Small intestine (tissue), 7 donors: ENCODE results near the gene ERICH6. TPM values are rescaled to one million over a fixed set of nuclear protein-coding genes. Genes with fewer than 3 reads are reported as not detected.

Experiments
- DNase-seq, 2 donors: peaks; one replicate each; pipeline versions ENCODE4 v3.0.0 to v3.0.0-alpha.2; 2013
- FAIRE-seq: peaks from 2 replicates; lab custom pipeline; 2012; peaks lifted over from hg19 to GRCh38; lab: Jason Lieb, UNC
- H3K27ac ChIP-seq, 3 donors: one replicate each; pipeline ENCODE4 v1.5.1; 2013; ENCODE audit warnings: low read length in 2 of 3, mild to moderate bottlenecking in 2 of 3, control low read depth in 1 of 3, inconsistent platforms in 1 of 3, low read depth in 1 of 3, moderate library complexity in 1 of 3
- H3K27me3 ChIP-seq, 3 donors: one replicate each; pipeline ENCODE4 v1.6.1; 2013; ENCODE audit warnings: low read length in 3 of 3, inconsistent platforms in 1 of 3; ENCODE audit not compliant: control insufficient read depth in 3 of 3, insufficient read depth in 3 of 3
- H3K36me3 ChIP-seq, 3 donors: one replicate each; pipeline ENCODE4 v1.6.1; 2013; ENCODE audit warnings: low read length in 3 of 3, inconsistent platforms in 1 of 3, low read depth in 1 of 3, mild to moderate bottlenecking in 1 of 3, moderate library complexity in 1 of 3; ENCODE audit not compliant: control insufficient read depth in 3 of 3, insufficient read depth in 2 of 3
- H3K4me1 ChIP-seq, 3 donors: one replicate each; pipeline ENCODE4 v1.6.1; 2013; ENCODE audit warnings: low read length in 2 of 3, inconsistent platforms in 1 of 3, low read depth in 1 of 3, mild to moderate bottlenecking in 1 of 3, moderate library complexity in 1 of 3; ENCODE audit not compliant: control insufficient read depth in 3 of 3, insufficient read depth in 2 of 3
- H3K4me3 ChIP-seq, 3 donors: one replicate each; pipeline ENCODE4 v1.5.1; 2013; ENCODE audit warnings: low read length in 3 of 3, control low read depth in 1 of 3, inconsistent platforms in 1 of 3, low read depth in 1 of 3, mild to moderate bottlenecking in 1 of 3, moderate library complexity in 1 of 3
- H3K9me3 ChIP-seq, 2 donors: one replicate each; pipeline ENCODE4 v1.6.1; 2013; ENCODE audit warnings: low read depth in 1 of 2, low read length in 1 of 2; ENCODE audit not compliant: control insufficient read depth in 2 of 2, insufficient read depth in 1 of 2
- WGBS, 3 donors: extraction: QIAGEN DNeasy Blood & Tissue Kit; methylation state at CpG; one replicate each; pipeline ENCODE4 v1.1.7; 2013; 5-methylcytosine and 5-hydroxymethylcytosine counted together
- polyA plus RNA-seq, 4 donors: library from polyadenylated mRNA; stranded (reverse) in 3 of 4; unstranded in 1 of 4; fragments of 200-250 nt in 3 of 4; fragments of 120-200 nt in 1 of 4; gene quantifications; one replicate each; pipeline versions ENCODE4 v1.2.1 to v1.2.3, GENCODE V29; 2013
- donor health status: healthy with polysubstance abuse.
- donor health status: control.
- donor health status: control.
- donor health status: Bipolar disorder and iron deficiency.
- donor health status: healthy.

Gene ERICH6
- polyA plus RNA-seq, 4 donors = 0.04 TPM; not detected in 3

- no peaks in the 10 kb centered on the region for H3K27me3 ChIP-seq
- peaks cover 0 to 11% (median 0%) of the 10 kb centered on the region in 3 donors for H3K4me1 ChIP-seq
- H3K9me3 ChIP-seq = no peaks in the 10 kb centered on the region
- H3K4me3 ChIP-seq = no peak overlapping the region
- no peak overlapping the region for H3K27ac ChIP-seq
- H3K36me3 ChIP-seq = no peaks in the 10 kb centered on the region
- peak; percentile 77 to 83 for DNase-seq
- no peak for FAIRE-seq
- 15 to 27% (median 22%) methylated on average over 13 of the region's 13 CpGs for WGBS, 3 donors
These were observed 17.8 kb upstream of the ERICH6 start for GRCh38 chr3:150721285-150722130.

GRCh38 chr3:150720444-150720843, 16.7 kb upstream of the ERICH6 start:
- Histone ChIP-seq H3K9me3 (no peaks in the 10 kb centered on the region), H3K36me3 (no peaks in the 10 kb centered on the region), H3K4me1 (peaks cover 0 to 9% (median 0%) of the 10 kb centered on the region in 3 donors), H3K27me3 (no peaks in the 10 kb centered on the region), H3K27ac (no peak overlapping the region), H3K4me3 (no peak overlapping the region)
- no peak for FAIRE-seq
- WGBS, 3 donors = 74 to 84% (median 77%) methylated on average over 3 of the region's 3 CpGs
- no peak for DNase-seq

GRCh38 chr3:150710097-150710496, 6.4 kb upstream of the ERICH6 start:
- no peak overlapping the region for H3K27ac ChIP-seq
- FAIRE-seq = no peak

GRCh38 chr3:150703299-150703755, 393 bp downstream of the ERICH6 start:
- Histone ChIP-seq H3K4me3 (peak overlapping the region; percentile 46 to 60 (median 57)), H3K9me3 (no peaks in the 10 kb centered on the region), H3K36me3 (no peaks in the 10 kb centered on the region), H3K27me3 (no peaks in the 10 kb centered on the region), H3K4me1 (peaks cover 0 to 5% (median 0%) of the 10 kb centered on the region in 3 donors), H3K27ac (peak overlapping the region; percentile 30 to 87 (median 44))
- DNase-seq = peak; percentile 32 to 57
- FAIRE-seq = no peak
- 0 to 5% (median 0%) methylated on average over 17 to 29 of the region's 29 CpGs for WGBS, 3 donors

More at GRCh38 chr3:150710097-150710496, 6.4 kb upstream of the ERICH6 start:
- Histone ChIP-seq H3K4me1 (no peaks in the 10 kb centered on the region), H3K27me3 (no peaks in the 10 kb centered on the region), H3K4me3 (no peak overlapping the region), H3K36me3 (peaks cover 0 to 2% (median 0%) of the 10 kb centered on the region in 3 donors), H3K9me3 (peaks cover 0 to 3% of the 10 kb centered on the region in 2 donors)
- WGBS, 3 donors = 91 to 100% (median 95%) methylated on average over 2 of the region's 2 CpGs
- DNase-seq = no peak

GRCh38 chr3:150699068-150699639, 4.6 kb downstream of the ERICH6 start:
- Histone ChIP-seq H3K27ac (no peak overlapping the region), H3K36me3 (no peaks in the 10 kb centered on the region), H3K4me1 (peaks cover 0 to under 1% (median 0%) of the 10 kb centered on the region in 3 donors), H3K4me3 (no peak overlapping the region), H3K27me3 (no peaks in the 10 kb centered on the region), H3K9me3 (no peaks in the 10 kb centered on the region)
- FAIRE-seq = no peak
- WGBS, 3 donors = 64 to 76% (median 69%) methylated on average over 2 of the region's 2 CpGs
- DNase-seq = peak in 1 of 2 donors; percentile 30

- no peaks in the 10 kb centered on the region for H3K4me1 ChIP-seq
- FAIRE-seq (no peak), DNase-seq (no peak)
- H3K27ac ChIP-seq = no peak overlapping the region
- H3K36me3 ChIP-seq = no peaks in the 10 kb centered on the region
- no peaks in the 10 kb centered on the region for H3K9me3 ChIP-seq
- no peaks in the 10 kb centered on the region for H3K27me3 ChIP-seq
- no peak overlapping the region for H3K4me3 ChIP-seq
These were observed 6.1 kb downstream of the ERICH6 start for GRCh38 chr3:150697646-150698045.

GRCh38 chr3:150691414-150692040, 12.2 kb downstream of the ERICH6 start:
- H3K9me3 ChIP-seq = peaks cover 0 to 3% of the 10 kb centered on the region in 2 donors
- H3K27ac ChIP-seq = no peak overlapping the region
- 91 to 96% (median 95%) methylated on average over 2 of the region's 2 CpGs for WGBS, 3 donors
- H3K27me3 ChIP-seq = no peaks in the 10 kb centered on the region
- DNase-seq = no peak
- H3K36me3 ChIP-seq = no peaks in the 10 kb centered on the region
- FAIRE-seq = no peak
- no peak overlapping the region for H3K4me3 ChIP-seq
- no peaks in the 10 kb centered on the region for H3K4me1 ChIP-seq

- FAIRE-seq (no peak), DNase-seq (no peak)
- no peaks in the 10 kb centered on the region for H3K36me3 ChIP-seq
- H3K27ac ChIP-seq = no peak overlapping the region
- no peaks in the 10 kb centered on the region for H3K27me3 ChIP-seq
- H3K9me3 ChIP-seq = peaks cover 0 to 3% of the 10 kb centered on the region in 2 donors
- H3K4me1 ChIP-seq = no peaks in the 10 kb centered on the region
- no peak overlapping the region for H3K4me3 ChIP-seq
These were observed 16.1 kb downstream of the ERICH6 start for GRCh38 chr3:150687613-150688012.
